Neural cell (in vitro differentiated cells): ENCODE results near the gene NUDT21. TPM values are rescaled to one million over a fixed set of nuclear protein-coding genes. Genes with fewer than 3 reads are reported as not detected.

Experiments
- H2AFZ ChIP-seq: fragments of 200-600, 300-800 bp; sonication (generic), shearing (Covaris generic); 2 replicates; pipeline ENCODE4 v1.6.0; 2014; ENCODE audit warnings: low read depth, mild to moderate bottlenecking, antibody characterized with exemption, low read length, moderate library complexity
- H3F3A ChIP-seq: fragments of 200-600 bp; shearing (Covaris generic); 2 replicates; pipeline ENCODE4 v1.6.1; 2016; ENCODE audit warnings: mild to moderate bottlenecking, moderate library complexity, mixed read lengths, antibody characterized with exemption, low read length; ENCODE audit not compliant: insufficient read depth, poor library complexity, severe bottlenecking
- H3K27ac ChIP-seq: fragments of 200-600, 300-800 bp; sonication (generic), shearing (Covaris generic); 2 replicates; pipeline ENCODE4 v1.5.1; 2014; ENCODE audit warnings: mild to moderate bottlenecking, low read length, moderate library complexity
- H3K27me3 ChIP-seq: fragments of 300-800, 200-600 bp; sonication (generic), shearing (Covaris generic); 2 replicates; pipeline ENCODE4 v1.6.0; 2014; ENCODE audit warnings: mild to moderate bottlenecking, low read depth, low read length, moderate library complexity; ENCODE audit not compliant: insufficient read depth
- H3K36me3 ChIP-seq: fragments of 300-800, 200-600 bp; sonication (generic), shearing (Covaris generic); 2 replicates; pipeline ENCODE4 v1.5.1; 2014; ENCODE audit warnings: mild to moderate bottlenecking, antibody characterized with exemption, low read length, moderate library complexity; ENCODE audit not compliant: insufficient read depth
- H3K4me2 ChIP-seq: fragments of 300-800, 200-600 bp; sonication (generic), shearing (Covaris generic); 2 replicates; pipeline ENCODE4 v1.6.0; 2014; ENCODE audit warnings: mild to moderate bottlenecking, low read length
- H3K4me3 ChIP-seq: fragments of 300-800, 200-600 bp; sonication (generic), shearing (Covaris generic); 2 replicates; pipeline ENCODE4 v1.5.1; 2014; ENCODE audit warnings: mild to moderate bottlenecking, low read length, moderate library complexity
- H3K79me2 ChIP-seq: fragments of 200-600 bp; shearing (Covaris generic); replicated peaks from 2 replicates; pipeline ENCODE4 v1.6.0; 2014; ENCODE audit warnings: mild to moderate bottlenecking, low read length, moderate library complexity; ENCODE audit not compliant: insufficient read depth
- H3K9ac ChIP-seq: fragments of 300-800, 200-600 bp; sonication (generic), shearing (Covaris generic); 2 replicates; pipeline ENCODE4 v1.6.1; 2016; ENCODE audit warnings: mild to moderate bottlenecking, low read length, mixed read lengths
- H3K9me2 ChIP-seq: fragments of 200-600 bp; shearing (Covaris generic); 2 replicates; pipeline ENCODE4 v1.6.1; 2016; ENCODE audit warnings: mild to moderate bottlenecking, low read length, mixed read lengths; ENCODE audit not compliant: insufficient read depth
- H3K9me3 ChIP-seq: fragments of 200-600, 300-800 bp; sonication (generic), shearing (Covaris generic); 2 replicates; pipeline ENCODE4 v1.6.1; 2016; ENCODE audit warnings: mild to moderate bottlenecking, mixed run types, low read length, moderate library complexity, mixed read lengths
- H4K20me1 ChIP-seq: fragments of 200-600 bp; shearing (Covaris generic); 2 replicates; pipeline ENCODE4 v1.6.1; 2016; ENCODE audit warnings: mild to moderate bottlenecking, mixed run types; ENCODE audit not compliant: insufficient read depth
- CTCF ChIP-seq: fragments of 450-650 bp; IDR thresholded peaks from 2 replicates; pipeline ENCODE4 v1.5.1; 2014; ENCODE audit warnings: antibody characterized with exemption, mild to moderate bottlenecking, moderate library complexity; ENCODE audit not compliant: poor library complexity, severe bottlenecking
- EP300 ChIP-seq: fragments of 450-650 bp; conservative IDR thresholded peaks from 2 replicates; pipeline ENCODE4 v1.6.1; 2014; ENCODE audit warnings: antibody characterized with exemption, mild to moderate bottlenecking, moderate library complexity; ENCODE audit not compliant: poor library complexity, severe bottlenecking
- EZH2 ChIP-seq: fragments of 200-600, 300-800 bp; shearing (Covaris generic), sonication (generic); IDR thresholded peaks from 2 replicates; pipeline ENCODE4 v1.6.1; 2014; ENCODE audit warnings: antibody characterized with exemption, low read length, borderline replicate concordance, mild to moderate bottlenecking; ENCODE audit not compliant: insufficient read depth, poor library complexity, severe bottlenecking
- MXI1 ChIP-seq: fragments of 450-650 bp; conservative IDR thresholded peaks from 2 replicates; pipeline ENCODE4 v1.6.1; 2014; ENCODE audit warnings: antibody characterized with exemption, mild to moderate bottlenecking; ENCODE audit not compliant: poor library complexity, severe bottlenecking
- POLR2AphosphoS5 ChIP-seq: IDR thresholded peaks from 2 replicates; pipeline ENCODE4 v1.6.1; 2012
- RAD21 ChIP-seq: fragments of 450-650 bp; conservative IDR thresholded peaks from 2 replicates; pipeline ENCODE4 v1.6.1; 2014; ENCODE audit warnings: antibody characterized with exemption, mild to moderate bottlenecking, moderate library complexity
- REST ChIP-seq: IDR thresholded peaks from 2 replicates; pipeline ENCODE4 v1.6.1; 2012; ENCODE audit warnings: borderline replicate concordance
- SMC3 ChIP-seq: fragments of 450-650 bp; conservative IDR thresholded peaks from 2 replicates; pipeline ENCODE4 v1.6.1; 2014; ENCODE audit warnings: antibody characterized with exemption, mild to moderate bottlenecking, moderate library complexity; ENCODE audit not compliant: poor library complexity
- TAF1 ChIP-seq: IDR thresholded peaks from 2 replicates; pipeline ENCODE4 v1.6.1; 2012; ENCODE audit warnings: low read depth
- polyA plus RNA-seq: library from polyadenylated mRNA; depleted of rRNA; stranded (reverse); fragments of >200 nt; gene quantifications from 2 replicates; pipeline ENCODE4 v1.2.3, GENCODE V29; 2014

Gene NUDT21
- polyA plus RNA-seq, 1 donor from 2014 or later, result 192 TPM

- H3K9me2 ChIP-seq, result no peaks in the 10 kb centered on the region
- H3K9me3 ChIP-seq, result no peaks in the 10 kb centered on the region
- no peak overlapping the region for H3K9ac ChIP-seq
- no peaks in the 10 kb centered on the region for H3F3A ChIP-seq
- H3K4me2 ChIP-seq, result no peak overlapping the region
- no peak overlapping the region for H3K27ac ChIP-seq
- peaks cover 16% of the 10 kb centered on the region for H3K79me2 ChIP-seq
- no peaks in the 10 kb centered on the region for H3K36me3 ChIP-seq
- no peak for TF ChIP-seq MXI1
- no peak for TF ChIP-seq POLR2AphosphoS5
- no peak for TF ChIP-seq EP300
- no peak for TF ChIP-seq SMC3
- TF ChIP-seq REST, result no peak
- TF ChIP-seq TAF1, result no peak
- TF ChIP-seq RAD21, result no peak
- TF ChIP-seq EZH2, result no peak
- no peak for TF ChIP-seq CTCF
- H3K4me3 ChIP-seq, result no peak overlapping the region
- H3K27me3 ChIP-seq, result no peaks in the 10 kb centered on the region
- no peak overlapping the region for H2AFZ ChIP-seq
- peaks cover 5% of the 10 kb centered on the region for H4K20me1 ChIP-seq
Measured at GRCh38 chr16:56426585-56426984, 24.5 kb downstream of the NUDT21 start.

- peak within 1 kb of the TSS; percentile 67 for H3K4me3 ChIP-seq
- H3K27ac ChIP-seq, result peak within 1 kb of the TSS; percentile 33
- H3F3A ChIP-seq, result no peaks in the 10 kb centered on the region
- H4K20me1 ChIP-seq, result peaks cover 5% of the 10 kb centered on the region
- peaks cover 28% of the 10 kb centered on the region for H3K79me2 ChIP-seq
- H3K9ac ChIP-seq, result peak within 1 kb of the TSS; percentile 80
- no peaks in the 10 kb centered on the region for H3K9me2 ChIP-seq
- H3K36me3 ChIP-seq, result no peaks in the 10 kb centered on the region
- no peaks in the 10 kb centered on the region for H3K9me3 ChIP-seq
- TF ChIP-seq CTCF (peak; percentile 55), POLR2AphosphoS5 (peak; percentile 16), TAF1 (no peak)
- no peaks in the 10 kb centered on the region for H3K27me3 ChIP-seq
- H2AFZ ChIP-seq, result no peak within 1 kb of the TSS
- peak within 1 kb of the TSS; percentile 64 for H3K4me2 ChIP-seq
Measured at GRCh38 chr16:56425439-56425832, 25.7 kb downstream of the NUDT21 start, which contains the start of gene AMFR. Gene AMFR, minus strand, starts transcription at chr16:56425545. Its CDS starts 218 bp downstream, at chr16:56425327.
